GM21528 (cell line): ENCODE data around the gene SRSF5.
"Not testable (repeated sequence)": the region's sequence is repeated elsewhere in the genome, so short reads cannot be mapped to it uniquely, and the experiment has no call there.

Experiments used
- ATAC-seq: cut with Tn5 transposase; IDR thresholded peaks from one replicate; pipeline ENCODE4 v1.9.1; 2021; ENCODE audit warnings: mild to moderate bottlenecking, moderate library complexity; ENCODE audit not compliant: unreplicated experiment, low FRiP score

SRSF5 gene

DNA sequence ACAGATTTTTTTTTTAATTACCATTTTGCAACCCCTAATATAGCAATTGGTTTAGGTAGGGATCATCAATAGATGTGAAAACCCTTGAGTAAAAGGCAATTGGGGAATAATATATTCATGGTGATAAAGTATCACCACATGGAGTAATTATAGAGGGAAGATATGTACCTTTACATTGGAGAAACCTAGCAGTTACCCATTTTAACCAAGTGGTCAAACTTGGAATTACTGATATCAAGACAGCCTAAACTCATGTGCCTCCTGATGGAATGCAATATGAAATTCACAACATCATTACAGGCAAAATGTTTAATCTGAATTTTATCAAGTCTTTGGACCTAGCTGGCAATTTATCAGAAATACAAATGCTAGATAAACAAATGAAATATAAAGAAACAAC, 36.8 kb downstream of the SRSF5 start:
- ATAC-seq, result no peak

DNA sequence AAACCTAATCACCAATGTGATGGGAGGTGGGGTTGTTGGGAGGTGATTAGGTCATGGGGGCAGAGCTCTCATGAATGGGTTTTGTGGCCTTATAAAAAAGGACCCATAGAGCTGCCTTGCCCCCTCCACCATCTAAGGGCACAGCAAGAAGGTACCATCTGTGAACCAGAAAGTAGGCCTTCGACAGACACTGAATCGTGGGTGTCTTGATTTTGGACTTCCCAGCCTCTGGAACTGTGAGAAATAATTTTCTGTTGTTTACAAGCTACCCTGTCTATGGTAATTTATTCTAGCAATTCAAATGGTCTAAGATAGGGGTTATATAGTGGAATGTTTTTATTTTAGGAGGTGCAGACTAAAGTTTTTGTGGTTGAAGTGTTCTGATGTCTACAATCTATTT, 38.0 kb downstream of the SRSF5 start:
- no peak for ATAC-seq

DNA sequence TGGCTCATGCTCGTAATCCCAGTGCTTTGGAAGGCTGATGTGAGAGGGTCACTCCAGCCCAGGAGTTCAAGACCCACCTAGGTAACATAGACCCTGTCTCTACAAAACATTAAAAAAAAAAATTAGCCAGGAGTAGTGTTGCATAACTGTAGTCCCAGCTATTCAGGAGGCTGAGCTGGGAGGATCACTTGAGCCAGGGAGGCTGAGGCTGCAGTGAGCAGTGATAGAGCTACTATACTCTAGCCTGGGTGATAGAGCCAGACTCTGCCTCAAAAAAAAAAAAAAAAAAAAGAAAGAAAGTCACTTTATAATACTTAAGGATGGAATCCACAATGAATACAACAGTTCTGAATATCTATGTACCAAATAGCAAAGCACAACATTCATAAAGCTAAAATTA, 40.2 kb downstream of the SRSF5 start:
- ATAC-seq, result no peak

DNA sequence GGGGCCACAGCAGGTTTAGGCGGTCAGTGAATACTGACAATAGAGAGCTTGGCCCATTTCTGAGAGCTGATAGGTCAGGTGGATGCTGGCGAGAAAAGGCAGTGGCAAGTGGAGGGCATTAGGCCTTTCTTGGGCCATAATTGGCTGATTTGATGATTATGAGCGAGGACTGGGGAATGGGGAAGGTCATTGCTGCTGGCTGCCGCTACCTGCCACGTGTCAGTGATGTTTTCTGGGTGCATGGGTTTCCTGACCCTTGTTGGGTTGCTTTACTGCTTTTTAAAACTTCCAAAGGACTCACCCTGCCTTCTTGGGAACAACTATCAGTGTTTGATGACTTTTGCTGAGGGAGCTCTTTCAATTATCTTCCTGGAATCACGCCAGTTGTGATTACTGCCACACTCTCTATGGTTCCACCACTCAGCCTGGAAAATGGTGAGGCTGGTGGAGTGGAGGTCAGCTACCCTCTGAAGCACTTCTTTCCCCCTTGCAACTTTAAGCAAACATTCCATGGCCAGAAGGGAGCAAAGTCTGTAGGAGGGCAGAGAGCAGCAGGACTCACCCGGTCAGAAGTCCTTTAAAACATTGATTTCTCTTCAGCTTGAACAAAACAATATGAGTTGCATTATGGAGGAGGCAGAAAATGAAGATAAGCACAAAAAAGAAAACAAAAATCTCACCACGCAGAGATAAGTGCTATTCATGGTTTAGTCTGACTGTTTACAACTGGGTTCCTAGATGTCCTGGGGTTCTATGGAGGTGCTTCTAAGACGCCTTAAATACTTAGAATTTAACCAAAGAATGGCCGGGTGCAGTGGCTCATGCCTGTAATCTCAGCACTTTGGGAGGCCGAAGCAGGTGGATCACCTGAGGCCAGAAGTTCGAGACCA, 42.2 kb downstream of the SRSF5 start:
- ATAC-seq, result no peak

DNA sequence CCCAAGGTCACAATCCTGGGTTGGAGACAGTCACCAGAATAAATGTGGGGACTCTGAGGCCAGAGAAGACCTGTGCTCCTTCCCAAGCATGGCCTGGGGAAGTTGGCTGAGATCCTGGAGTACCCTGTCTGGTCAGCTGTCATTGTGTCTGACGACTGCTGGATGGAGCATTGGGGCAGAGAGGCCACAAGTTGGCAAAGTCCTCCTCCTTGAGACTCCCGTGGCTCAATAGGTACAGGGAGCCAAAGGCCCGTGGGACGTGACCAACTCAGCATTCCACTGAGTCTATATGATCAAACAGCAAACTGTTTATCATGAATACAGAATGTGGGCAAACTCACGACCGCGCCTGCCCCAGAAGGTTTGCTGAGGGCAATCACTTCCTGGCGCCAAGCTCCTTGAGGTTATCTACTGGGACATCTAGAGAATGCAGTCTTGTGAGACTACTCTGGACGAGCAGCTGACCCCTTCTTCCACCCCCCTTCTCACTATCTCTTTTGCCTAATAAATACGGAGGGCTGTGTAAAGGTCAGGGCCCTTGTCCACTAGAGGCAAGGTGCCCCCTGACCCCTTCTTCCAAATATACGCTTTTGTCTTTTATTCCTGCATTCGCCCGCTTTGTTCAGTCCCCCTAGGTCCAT, 44.4 kb downstream of the SRSF5 start:
- no peak for ATAC-seq

DNA sequence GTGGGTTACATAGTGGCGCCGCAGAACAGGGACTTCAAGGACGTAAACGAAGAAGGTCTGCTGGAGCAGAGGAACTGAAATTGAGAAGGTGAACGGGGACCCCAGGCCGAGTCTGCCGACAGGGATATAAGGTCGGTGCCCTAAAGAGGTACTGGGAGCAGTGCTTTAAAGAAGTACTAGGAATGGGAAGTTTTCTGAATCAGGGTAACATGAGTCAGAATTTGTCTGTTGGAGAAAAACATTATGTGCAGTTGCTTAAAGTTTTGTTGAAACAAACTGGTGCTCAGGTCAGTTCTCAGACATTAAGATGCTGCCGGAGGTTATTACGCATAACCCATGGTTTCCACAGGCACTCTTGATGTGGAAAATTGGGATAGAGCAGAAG, 44.9 kb downstream of the SRSF5 start:
- no peak for ATAC-seq

DNA sequence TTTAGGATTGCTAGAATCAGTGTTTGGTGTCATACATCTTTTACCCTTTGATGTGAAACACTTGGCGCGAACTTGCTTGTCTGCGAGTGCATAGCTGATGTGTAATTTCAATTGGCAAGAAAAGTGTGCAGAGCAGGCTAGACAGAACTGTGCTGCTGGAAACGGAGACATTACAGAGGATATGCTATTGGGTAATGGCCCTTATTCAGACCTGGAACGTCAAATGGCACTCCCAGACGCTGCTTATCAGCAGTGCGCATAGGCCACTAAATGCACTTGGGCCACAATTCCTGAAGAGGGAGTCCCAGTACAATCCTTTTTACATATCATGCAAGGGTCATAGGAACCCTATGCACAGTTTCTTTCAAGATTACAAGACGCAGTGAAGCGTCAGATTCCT, 45.8 kb downstream of the SRSF5 start:
- no peak for ATAC-seq

DNA sequence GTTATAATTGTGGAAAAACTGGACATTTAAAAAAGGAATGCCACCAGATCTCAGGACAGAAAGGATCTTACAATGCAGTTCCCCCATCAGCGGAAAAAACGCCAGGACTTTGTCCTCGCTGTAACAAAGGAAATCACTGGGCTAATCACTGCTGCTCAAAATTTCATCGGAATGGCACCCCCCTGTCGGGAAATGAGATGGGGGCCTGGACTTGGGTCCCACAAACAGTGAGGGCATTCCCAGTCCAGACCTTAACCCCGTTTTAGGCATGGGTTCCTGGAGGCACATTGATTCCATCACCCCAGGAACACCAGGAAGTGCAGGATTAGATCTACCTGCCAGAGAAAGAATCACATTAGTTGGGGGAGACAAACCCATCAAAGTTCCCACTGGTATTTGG, 46.4 kb downstream of the SRSF5 start:
- not testable (repeated sequence) for ATAC-seq

DNA sequence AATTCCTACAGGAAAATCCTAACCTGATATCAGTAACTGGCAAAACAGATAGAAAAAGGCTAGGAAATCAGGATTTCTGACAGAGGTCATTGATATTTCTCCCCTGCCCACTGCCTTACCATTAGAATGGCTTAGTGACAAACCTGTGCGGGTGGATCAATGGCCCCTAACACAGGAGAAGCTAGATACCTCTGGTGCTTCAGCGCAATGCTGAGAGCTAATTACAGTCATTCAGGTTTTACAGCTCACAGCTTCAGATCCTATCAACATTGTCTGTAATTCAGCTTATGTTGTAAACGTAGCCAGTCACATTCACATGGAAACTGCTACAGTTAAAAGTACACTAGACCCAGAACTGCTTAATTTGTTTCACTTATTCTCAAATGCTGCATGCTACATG, 47.5 kb downstream of the SRSF5 start:
- no peak for ATAC-seq

DNA sequence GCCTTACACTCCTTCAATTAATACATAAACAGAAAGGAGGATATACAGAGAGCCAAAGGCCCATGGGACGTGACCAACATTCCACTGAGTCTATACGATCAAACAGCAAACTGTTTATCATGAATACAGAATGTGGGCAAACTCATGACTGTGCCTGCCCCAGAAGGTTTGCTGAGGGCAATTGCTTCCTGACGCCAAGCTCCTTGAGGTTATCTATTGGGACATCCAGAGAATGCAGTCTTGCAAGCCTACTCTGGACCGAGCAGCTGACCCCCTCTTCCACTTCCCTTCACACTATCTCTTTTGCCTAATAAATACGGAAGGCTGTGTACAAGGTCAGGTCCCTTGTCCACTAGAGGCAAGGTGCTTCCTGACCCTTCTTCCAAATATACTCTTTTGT, 48.6 kb downstream of the SRSF5 start:
- ATAC-seq, result no peak

DNA sequence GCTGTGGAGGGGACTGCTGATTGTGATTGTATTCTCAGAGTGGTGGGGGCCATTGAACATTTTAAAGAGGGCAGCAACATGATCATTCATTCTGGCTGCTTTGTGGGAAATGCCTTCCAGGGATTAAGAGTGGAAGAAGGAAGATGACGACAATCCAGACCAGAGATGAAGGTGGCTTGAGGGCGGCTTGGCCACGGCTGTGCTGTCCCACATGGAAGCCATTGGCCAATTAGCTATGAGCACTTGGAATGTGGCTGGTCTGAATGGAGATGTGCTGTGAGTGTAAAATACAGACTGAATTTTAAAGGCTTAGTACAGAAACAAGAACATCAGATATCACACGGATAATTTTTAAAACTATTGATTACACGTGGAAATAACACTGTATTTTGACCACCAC, 49.3 kb downstream of the SRSF5 start:
- ATAC-seq, result no peak

DNA sequence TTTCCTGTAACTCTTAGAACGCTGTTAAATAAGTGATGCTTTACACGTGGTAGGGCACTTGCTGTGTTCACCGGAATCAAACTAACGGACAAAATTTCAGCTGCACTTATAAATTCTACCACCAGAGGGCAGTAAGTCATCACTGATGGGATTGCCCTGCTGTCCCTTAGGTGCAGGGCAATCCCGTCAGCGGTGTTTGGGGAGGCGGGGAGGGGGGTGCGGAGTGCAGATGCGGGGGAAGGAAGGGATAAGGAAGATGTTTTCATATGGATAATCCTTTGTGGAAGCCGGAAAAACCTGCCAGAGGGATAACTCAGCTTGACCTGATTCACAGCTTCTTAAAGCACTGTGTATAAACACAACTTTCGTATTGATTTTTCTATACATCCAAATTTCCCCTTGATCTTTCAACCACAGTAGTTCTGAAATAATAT, 51.8 kb downstream of the SRSF5 start:
- ATAC-seq, result no peak

DNA sequence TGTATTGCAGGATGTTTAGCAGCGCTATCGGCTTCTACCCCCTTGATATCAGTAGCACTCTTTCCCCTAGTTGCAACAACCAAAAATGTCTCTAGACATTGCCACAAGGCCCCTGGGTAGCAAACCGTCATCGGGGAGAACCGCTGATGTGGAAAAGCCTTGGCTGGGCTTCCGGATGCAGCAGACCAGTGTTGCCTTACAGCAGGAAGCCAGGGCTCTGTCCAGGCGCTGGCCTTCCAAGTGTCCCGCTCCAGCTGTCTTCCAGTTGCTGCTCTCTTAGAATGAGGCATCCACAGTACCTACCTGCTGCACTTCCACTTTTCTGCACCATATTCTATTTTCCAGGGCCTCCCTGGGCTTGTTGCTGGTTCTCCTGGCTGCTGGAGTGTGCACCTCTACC, 52.7 kb downstream of the SRSF5 start:
- ATAC-seq, result no peak

DNA sequence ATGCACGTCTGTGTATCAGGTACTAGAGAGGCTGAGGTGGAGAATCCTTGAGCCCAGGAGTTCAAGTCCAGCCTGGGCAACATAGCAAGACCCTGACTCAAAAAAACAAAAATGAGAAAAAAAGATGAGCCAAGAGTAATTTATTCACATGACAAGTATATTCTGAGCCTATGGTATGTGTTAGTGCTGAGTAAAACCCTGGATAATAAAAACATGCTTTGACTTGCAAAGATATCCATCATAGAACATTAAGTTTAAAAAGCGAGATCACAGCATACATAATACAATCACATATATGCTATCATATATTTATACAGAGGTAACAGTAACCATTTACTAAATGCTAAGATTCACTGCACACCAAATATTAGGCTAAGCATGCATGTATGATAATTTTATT, 54.0 kb downstream of the SRSF5 start:
- no peak for ATAC-seq
